Activated T-cell treated with anti-CD3 and anti-CD28 coated beads for 24 hours (primary cell): ENCODE data around the gene TBC1D19.
"Not testable (repeated sequence)": the region's sequence is repeated elsewhere in the genome, so short reads cannot be mapped to it uniquely, and the experiment has no call there.

Source experiments
- DNase-seq: peaks from one replicate; pipeline ENCODE4 v3.0.0-alpha.2; 2020; ENCODE audit warnings: low read depth

Gene TBC1D19

DNA sequence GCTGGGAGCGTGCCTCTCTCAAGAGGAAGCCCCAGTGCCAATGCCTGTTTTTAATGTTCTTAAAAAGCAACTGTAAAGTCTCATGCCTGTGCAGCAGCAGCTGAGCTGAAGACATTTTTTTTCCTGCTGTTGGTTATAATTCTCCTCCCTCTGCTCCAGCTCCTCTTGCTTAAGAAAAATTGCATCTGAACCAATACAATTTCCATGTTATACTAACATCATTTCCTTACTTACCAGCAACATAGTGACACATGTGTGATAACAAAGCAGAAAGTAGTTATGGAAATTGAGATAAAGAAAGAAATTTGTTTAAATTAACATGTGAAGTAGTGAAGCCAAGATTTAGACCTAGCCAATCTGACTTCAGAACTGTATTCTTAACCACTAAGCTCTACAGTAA, 101.4 kb downstream of the TBC1D19 start:
- DNase-seq = no peak

DNA sequence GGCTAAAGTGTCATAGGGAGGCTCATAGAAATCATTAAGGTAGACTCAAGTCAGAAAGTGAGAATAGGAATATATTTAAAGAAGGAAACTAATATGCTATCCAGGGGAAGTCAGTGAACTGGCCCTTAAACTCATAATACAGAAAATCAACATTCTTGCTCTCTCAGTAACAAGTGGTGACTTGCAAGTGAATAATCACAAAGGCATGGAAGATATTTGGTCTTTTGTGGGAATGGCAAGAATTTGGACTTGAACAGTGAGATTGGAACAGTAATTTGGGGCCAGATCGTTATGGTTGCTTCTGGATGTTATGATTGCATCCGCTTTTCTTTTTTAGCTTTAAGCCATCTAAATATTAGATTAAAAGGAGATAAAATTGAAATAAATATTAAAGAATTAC, 103.8 kb downstream of the TBC1D19 start:
- no peak for DNase-seq

DNA sequence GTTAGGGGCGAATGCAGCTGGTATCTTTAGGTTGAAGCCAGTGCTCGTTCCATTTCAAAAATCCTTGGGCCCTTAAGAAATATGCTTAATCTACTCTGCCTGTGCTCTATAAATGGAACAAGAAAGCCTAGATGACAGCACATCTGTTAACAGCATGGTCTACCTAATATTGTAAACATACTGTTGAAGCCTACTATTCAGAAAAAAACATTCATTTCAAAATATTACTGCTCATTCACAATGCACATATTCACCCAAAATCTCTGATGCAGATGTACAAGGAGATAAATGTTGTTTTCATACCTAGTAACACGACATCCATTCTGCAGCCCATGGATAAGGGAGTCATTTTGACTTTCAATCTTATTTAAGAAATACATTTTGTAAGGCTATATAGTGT, 106.6 kb downstream of the TBC1D19 start:
- no peak for DNase-seq

DNA sequence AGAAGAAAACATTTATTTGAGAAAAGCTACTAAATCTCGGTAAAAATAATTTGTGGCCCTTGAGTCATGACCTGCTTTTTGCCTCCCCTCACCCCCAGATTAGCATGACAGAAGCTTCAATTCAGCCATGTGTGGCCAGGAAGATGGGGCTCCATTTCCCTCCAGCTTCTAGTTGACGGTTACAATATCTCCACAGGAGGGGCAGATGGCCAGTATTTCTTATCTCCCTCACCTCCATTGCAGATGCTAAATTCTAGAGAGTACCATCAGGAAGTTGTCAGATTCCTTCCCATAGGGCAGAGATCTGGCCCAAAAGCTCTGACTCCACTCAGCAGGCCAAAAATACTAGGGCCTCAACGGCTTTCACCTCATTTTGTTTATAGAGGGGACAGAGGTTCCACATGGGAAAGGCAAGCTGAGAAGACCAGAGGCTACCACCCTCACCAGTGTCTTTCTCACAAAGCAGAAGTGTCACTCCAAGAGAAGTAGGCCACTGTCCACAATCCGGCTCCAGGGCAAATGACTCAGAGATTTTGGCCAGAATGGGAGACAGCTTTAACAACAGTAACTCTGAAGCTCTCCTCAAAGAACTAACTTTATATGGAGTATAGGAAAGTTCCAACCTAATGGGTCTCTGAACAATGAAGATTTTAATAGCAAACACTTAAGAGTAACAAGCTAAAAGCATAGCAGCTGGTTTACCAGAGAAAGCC, 108.3 kb downstream of the TBC1D19 start:
- no peak for DNase-seq

DNA sequence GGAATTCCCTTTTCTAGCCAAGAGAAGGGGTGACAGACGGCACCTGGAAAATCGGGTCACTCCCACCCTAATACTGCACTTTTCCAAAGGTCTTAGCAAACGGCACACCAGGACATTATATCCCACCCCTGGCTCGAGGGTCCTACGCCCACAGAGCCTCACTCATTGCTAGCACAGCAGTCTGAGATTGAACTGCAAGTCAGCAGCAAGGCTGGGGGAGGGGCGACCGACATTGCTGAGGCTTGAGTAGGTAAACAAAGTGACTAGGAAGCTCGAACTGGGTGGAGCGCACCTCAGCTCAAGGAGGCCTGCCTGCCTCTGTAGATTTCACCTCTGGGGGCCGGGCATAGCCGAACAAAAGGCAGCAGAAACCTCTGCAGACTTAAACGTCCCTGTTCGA, 110.2 kb downstream of the TBC1D19 start:
- DNase-seq = not testable (repeated sequence)

DNA sequence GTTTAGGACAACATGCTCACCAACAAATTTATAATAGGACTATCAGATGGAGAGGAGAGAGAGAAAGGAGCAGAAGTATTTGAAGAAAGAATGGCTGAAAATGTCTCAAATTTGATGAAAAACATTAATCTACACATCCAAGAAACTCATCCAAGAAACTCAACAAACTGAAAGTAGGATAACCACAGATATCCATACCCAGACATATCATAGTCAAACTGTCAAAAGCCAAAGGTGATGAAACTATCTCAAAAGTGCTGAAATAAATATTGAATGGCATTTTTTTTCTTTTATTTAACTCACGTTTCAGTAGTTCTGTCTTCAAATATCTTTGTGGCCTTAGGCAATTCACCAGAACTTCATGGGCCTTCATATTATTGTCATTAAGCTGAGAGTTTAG, 116.2 kb downstream of the TBC1D19 start:
- DNase-seq = no peak

DNA sequence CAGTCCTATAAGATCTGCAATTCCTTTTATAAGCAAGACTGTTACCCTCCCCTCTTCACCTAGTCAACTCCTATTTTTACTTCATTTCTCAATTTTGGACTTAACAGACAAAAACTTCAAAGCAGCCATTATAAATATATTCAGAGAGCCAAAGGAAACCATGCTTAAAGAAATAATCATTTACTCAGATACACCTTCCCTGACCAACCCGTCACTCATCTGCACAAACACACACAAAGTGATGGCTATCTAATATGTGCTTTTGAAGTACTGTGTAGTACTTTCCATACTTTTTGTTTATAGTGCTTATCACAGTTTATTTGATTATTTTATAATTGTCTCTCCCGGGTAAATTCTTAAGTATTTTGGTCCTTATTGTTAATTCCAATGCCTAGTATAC, 117.2 kb downstream of the TBC1D19 start:
- no peak for DNase-seq

DNA sequence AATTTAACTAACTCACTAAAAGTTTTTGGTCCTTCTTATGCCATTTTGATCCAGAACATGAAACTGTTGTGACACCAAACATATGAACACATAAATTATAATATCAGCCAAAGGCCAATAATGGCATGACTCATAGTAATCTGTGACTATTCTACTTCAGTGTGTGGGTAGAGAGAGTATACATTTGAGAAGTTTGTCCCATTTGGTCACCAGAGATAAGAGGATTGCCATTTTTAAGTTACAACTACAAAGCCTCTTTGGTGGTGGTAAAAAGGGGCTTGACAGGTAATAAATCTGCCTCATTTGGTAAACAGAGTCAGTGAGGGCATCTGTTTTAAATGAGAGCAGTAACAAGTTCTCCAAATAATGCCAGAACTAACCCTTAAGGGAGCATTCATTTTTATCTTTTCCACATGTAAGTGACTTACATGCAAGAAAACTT, 117.9 kb downstream of the TBC1D19 start:
- no peak for DNase-seq

DNA sequence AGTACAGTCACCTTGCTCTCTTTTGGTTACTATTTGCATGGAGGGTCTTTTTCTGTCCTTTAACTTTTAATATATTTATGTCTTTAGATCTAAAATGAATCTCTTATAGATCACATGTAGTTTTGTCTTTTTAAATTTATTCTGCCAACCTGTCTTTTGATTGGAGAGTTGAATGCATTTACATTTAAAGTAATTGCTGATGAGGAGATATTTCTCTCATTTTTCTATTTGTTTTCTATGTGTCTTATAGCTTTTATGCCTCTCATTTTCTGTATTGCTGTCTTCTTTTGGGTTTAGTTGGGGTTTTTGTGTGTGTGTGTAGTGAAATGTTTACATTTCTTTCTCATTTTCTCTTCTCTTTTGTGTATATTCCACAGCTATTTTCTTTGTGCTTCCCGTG, 123.5 kb downstream of the TBC1D19 start:
- no peak for DNase-seq

DNA sequence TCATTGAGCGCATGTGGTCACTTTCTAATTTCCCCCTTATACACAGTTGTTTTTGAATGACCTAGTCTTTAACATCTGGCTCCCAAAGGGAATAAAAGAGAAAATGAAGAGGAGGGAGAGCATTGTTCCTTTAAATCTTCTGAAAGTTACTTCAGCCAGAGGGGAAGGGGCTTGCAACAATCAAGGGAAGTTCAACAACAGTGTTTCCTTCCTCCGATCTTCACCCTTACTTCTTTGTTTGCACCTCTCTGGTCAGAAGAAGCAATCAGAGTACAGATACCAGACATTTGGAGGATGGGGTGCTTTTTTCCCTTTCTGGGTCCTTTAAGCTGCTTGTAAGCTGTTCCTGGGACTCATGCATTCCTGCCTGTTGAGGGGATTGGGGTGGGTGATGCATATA, 125.4 kb downstream of the TBC1D19 start:
- no peak for DNase-seq

DNA sequence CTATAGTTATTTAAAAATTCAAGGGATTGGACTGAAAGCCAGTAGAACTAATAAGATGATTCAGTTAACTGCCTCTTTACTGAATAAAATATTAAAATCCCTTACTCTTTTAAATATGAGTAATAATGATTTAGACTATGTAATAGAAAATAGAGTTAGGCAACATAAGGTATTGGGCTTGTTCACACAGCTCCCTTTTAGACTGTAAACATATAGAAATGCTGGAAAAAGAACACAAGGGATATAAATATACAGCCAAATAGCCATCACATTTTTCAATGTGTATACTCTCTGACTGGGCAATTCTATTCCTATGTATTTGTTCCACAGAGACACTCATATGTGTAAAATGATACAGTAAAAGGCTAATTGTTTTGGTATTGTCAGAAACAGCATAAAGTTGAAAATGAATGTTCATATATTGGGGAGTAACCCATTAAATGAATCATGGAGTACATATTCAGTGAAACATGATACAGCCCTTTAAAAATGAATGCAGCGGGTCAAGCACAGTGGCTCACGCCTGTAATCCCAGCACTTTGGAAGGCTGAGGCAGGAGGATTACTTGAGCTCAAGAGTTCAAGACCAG, 129.8 kb downstream of the TBC1D19 start:
- no peak for DNase-seq

DNA sequence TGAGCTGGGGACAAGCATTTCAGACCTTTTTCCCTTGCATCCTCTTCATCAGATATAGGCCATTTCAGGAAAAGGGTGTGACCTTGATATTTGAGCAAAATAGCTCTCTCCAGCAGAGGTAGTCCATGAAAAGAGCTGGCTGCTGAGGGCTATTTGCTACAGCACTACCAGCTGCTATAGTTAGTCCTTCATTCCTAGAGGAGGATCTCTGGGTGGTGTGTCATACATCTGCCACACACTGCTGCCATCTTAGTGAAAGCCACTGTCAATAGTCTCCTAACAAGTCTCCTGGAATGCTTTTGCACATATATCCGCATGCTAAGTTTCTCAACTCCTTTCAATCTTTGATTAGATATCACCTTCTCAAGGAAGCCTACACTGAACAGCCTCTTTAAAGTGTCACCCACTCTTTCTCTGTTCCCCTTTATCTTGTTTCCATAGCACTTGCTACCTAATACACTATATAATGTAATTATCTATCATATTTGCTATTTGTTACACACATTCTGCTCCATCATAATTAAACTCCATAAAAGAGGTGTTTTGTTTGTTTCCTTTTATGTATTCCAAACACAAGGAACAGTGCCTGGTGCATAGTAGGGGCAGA, 131.9 kb downstream of the TBC1D19 start:
- DNase-seq = no peak

DNA sequence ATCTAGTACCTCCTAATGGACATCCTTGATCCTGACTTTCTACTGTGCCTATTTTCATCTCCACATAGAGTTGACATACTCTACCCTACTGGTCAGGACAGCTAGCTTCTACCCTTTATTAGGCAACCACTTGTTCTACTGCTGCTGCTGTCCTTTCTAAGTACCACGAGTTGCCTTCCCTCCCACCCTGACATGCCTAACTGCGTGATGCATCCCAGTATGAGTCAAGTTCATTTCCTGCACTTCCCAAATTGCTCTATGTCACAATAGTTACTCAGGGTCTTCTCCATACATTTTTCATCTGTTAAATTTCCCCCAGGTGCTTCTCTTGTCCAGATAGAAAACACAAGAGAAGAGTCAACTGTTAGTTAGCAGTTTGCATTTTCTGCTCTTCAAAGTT, 133.4 kb downstream of the TBC1D19 start:
- DNase-seq = no peak

DNA sequence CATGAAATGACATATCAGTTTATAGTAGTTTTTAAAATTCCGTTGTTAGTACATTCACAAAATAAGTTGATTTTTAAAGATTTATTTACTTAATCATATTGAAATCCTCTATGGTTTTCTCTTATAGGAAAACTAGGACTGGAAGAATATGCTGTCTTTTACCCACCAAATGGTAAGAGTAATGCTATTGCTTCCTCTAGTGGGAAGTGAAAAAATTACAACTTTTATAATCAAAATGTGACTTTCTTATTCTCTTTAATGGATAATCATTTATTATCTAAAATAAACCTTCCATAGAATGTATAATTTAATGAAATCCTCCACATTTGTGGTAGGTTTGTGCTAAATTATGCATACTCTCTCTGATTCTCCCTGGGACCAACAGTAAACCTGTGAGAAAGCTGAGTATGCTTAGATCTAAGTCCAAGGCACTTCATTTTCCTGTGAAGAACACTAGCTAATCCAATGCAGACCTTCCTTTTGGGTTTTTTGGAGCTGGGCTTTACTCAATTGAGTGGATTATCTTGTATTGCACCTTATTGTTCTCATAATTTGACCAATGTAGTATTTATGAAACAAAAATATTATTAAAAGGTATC, 136.2 kb downstream of the TBC1D19 start:
- DNase-seq = no peak

DNA sequence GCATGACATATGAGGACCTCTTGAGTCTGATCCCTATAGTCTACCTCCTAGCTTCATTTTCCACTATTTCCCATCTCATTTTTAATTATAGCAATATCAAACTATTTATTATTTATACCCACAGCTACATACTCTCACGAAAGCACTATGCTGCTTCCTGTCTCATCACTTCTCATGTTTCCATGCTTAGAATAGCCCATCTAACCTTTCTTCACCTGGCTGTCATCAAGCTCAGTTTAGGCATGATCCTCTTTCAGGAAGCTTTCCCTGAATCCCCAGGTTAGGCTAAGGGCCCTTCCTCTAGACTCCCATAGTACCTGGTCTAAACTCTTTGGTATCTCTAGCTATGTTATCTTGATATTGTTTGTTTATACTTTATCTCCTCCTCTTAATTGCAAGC, 137.8 kb downstream of the TBC1D19 start:
- no peak for DNase-seq

DNA sequence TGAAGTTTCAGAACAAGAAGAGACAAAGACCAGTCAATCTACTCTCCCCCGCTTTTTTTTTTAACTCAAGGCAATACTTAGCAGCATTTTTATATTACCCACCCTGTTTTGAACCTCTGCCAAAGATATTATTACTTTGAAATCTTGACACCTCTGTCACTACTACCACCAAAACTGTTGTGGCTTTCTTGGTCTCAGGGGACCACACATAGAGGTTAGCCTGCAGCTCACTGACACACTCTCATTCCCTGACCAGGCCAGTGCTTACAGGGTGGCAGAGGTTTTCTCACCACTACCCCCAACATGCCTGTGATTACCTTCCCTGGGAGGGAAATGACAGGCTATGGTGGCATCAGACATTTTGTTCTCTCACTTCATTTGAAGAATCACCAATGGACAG, 139.3 kb downstream of the TBC1D19 start:
- DNase-seq = no peak

DNA sequence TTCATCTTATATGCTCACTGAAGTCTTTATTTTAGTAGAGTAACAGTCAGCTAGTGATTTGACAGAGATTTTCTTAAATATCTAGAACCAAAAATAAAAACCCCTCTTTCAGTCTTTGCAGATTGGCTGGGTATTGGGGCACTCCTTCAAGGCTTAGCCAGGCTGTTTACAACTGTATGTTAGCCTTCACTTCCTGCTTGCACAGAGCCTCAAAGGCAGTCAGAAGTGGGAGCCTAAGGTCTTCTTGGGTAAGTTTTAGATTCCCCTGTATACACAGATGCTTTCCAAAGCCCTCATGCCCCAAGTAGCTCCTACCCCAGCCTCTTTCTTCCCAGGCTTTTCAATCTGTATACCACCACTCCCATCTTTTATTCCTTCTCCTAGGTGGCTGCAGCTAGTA, 140.7 kb downstream of the TBC1D19 start:
- no peak for DNase-seq

DNA sequence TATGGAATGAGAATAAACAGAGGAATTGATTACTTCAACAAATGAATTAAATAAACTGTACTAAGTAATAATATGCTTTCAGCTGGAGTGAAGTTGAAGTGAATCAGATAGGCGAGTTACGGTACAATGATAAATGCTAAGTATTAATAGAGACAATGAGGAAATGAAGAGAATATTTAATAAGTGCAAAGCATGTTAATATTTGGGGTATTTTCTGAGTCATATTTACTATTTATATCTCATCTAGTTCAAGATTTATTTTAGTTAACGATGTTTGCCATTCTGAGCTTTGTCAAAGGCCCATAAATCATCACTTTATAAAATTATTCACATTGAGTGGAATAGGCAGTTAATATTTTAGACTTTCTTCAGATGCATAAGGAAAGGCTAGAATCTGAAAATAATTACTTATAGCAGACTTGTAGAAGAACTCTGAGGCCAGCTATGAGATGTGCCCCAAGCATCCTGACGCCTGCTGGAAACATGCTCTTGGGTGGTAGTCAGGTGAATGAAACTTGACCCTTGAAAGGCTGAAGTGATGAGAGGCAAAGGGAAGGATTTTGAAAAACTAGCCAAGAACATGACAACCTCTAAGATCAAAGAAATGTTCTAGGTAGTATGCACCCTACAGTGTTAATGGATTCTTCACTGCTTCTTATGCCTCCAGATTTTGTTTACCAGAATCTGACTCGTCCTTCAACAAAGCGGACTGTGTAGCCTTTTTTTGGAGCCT, 142.9 kb downstream of the TBC1D19 start:
- no peak for DNase-seq

DNA sequence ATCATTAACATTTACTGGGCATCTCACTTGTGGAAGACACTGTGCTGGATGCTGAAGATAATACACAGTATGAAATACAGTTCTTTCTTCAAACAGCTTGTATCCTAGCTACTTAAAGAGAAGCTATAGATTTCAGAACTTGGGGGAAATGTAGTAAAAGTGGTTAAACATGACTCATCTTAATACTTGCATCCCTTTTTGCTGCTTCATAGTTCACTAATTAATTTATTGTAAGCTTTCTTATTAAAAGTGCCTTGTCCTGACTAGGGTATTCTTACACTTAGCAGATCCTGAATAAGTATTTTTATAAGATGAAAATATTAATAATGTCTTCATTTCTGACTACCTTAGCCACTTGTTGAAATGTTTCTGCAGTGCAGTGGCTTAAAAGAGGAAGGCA, 144.0 kb downstream of the TBC1D19 start:
- no peak for DNase-seq

DNA sequence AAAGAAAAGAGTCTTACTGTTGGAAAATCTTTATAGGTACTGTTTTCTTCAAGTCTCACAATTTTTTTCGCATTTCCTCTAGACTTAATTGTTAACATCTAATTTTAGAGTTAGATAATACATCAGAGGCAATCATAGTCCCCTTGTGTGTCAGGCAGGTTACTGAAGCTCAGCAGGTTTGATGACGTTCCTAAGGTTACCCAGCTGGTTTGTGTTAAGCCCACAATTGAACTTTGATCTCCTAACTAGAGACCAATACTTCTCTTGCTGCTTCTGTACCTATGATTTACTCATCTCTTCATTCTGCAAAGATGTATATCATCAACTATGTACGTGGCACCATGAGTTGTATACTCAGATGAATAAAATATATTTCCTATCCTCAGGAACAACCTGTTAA, 145.1 kb downstream of the TBC1D19 start:
- no peak for DNase-seq

DNA sequence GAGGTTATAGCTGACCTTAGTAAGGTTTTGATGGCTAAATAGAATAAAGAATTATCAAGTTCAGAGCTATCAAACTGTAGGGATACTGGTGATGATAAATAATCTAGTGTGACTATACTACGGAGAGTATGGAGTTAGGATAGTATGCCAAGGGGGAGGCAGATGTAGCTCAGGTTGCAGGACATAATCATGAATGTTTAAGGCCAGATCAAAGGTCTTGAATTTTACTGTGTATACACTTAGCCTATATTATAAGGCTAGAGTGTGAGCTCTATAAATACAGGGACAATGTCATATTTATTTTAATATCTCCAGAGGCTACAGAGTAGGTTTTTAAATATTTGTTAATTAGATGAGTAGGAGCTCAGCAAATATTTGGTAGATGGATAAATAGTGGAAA, 145.7 kb downstream of the TBC1D19 start:
- DNase-seq = no peak

DNA sequence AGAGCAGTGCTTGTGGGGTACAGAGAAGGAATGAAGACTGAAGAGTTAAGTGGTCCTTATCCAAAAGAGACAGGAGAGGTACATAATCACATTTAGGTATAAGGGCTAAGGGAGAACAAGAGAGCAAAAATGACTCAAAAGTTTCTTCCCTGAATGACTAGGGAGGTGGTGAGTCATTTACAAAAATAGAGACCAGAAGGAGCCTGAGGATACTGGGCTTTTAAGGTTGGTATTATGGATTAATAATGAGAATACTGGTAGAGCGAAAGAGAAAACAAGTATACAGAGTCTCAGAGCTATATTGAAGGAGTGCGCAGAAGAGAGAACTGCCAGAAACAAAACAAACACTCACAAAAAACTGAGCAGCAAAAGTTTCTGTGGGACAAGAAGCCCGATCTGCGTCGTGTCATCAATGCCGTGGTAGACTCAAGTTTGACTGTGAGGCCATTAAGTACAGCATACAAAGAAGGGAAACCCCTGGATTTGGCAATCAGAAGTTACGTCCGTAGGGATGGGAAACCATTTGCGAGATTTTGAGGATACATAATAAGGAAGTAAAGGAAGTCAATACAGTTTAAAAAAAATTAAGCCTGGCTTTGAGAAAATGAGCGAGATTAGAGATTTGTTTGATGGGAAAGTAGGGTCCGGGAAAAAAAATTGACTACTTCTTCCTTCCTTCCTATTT, 147.6 kb downstream of the TBC1D19 start:
- no peak for DNase-seq
